Vagina (tissue), 2 donors: Measurements from ENCODE around the gene LRRFIP1.

Experiments used
- CTCF ChIP-seq, 3 experiments: fragments of 450-650 bp in 2 of 3; fragments of 200-600 bp in 1 of 3; sonication (generic) in 1 of 3; IDR thresholded peaks; one replicate each; pipeline ENCODE4 v1.5.1; 2017 to 2019; ENCODE audit warnings: antibody characterized with exemption in 3 of 3, mild to moderate bottlenecking in 2 of 3, moderate library complexity in 2 of 3
- POLR2A ChIP-seq, 2 donors: fragments of 450-650 bp; IDR thresholded peaks; one replicate each; pipeline ENCODE4 v1.6.1; 2017; ENCODE audit warnings: antibody characterized with exemption in 2 of 2, mild to moderate bottlenecking in 2 of 2, moderate library complexity in 2 of 2

- no peak for TF ChIP-seq CTCF (IDR thresholded peaks at IDR 0.05)
- no peak for TF ChIP-seq POLR2A (IDR thresholded peaks at IDR 0.05)
These were observed 99.0 kb downstream of the LRRFIP1 start for GRCh38 chr2:237726401-237726830.
